ENCODE results near the gene PARP12.

- no peak for TF ChIP-seq TAF1 (IDR thresholded peaks at IDR 0.05; ENCODE audit: borderline replicate concordance, low read depth, low read length)
- TF ChIP-seq ESRRA (IDR thresholded peaks at IDR 0.05; ENCODE audit: low read length): no peak
- no peak for TF ChIP-seq MAX (IDR thresholded peaks at IDR 0.05; ENCODE audit: low read depth, low read length)
- no peak for TF ChIP-seq POLR2A (IDR thresholded peaks at IDR 0.05; ENCODE audit: low read depth, low read length)
- no peak for TF ChIP-seq REST (IDR thresholded peaks at IDR 0.05; ENCODE audit: low read depth, low read length)
- TF ChIP-seq ZNF274 (IDR thresholded peaks at IDR 0.05; ENCODE audit: insufficient read depth, insufficient read length): no peak
- TF ChIP-seq TCF7 (IDR thresholded peaks at IDR 0.05; ENCODE audit: borderline replicate concordance): no peak
Observed at GRCh38 chr7:140008755-140009610, 53.8 kb downstream of the PARP12 start.
